Endothelial cell (in vitro differentiated cells): ENCODE measurements around the gene ARAF. TPM values are rescaled to one million over a fixed set of nuclear protein-coding genes. Genes with fewer than 3 reads are reported as not detected.

ENCODE experiments used
- DNase-seq: peaks from one replicate; pipeline ENCODE4 v3.0.0; 2021; ENCODE audit warnings: low spot score
- H3K27ac Mint-ChIP-seq: one replicate; pipeline ENCODE4 v1.8.0; 2021; ENCODE audit warnings: mixed read lengths, inconsistent platforms; ENCODE audit not compliant: unreplicated experiment
- H3K27me3 Mint-ChIP-seq: one replicate; pipeline ENCODE4 v1.8.0; 2021; ENCODE audit warnings: mild to moderate bottlenecking, moderate library complexity, mixed read lengths, inconsistent platforms; ENCODE audit not compliant: unreplicated experiment
- H3K36me3 Mint-ChIP-seq: one replicate; pipeline ENCODE4 v1.8.0; 2021; ENCODE audit warnings: mild to moderate bottlenecking, low read depth, mixed read lengths, inconsistent platforms; ENCODE audit not compliant: unreplicated experiment
- H3K4me1 Mint-ChIP-seq: one replicate; pipeline ENCODE4 v1.8.0; 2021; ENCODE audit warnings: mild to moderate bottlenecking, mixed read lengths, inconsistent platforms; ENCODE audit not compliant: unreplicated experiment
- H3K4me3 Mint-ChIP-seq: one replicate; pipeline ENCODE4 v1.8.0; 2021; ENCODE audit warnings: mild to moderate bottlenecking, mixed read lengths, inconsistent platforms; ENCODE audit not compliant: unreplicated experiment
- H3K9me3 Mint-ChIP-seq: one replicate; pipeline ENCODE4 v1.8.0; 2021; ENCODE audit warnings: mixed read lengths, inconsistent platforms; ENCODE audit not compliant: unreplicated experiment
- total RNA-seq: library from RNA; stranded (reverse); fragmentation: NEBNext Ultra II Directional; extraction: Animal tissue kit (Norgen Biotek cat#: 25700); gene quantifications from one replicate; pipeline ENCODE4 v1.2.1, GENCODE V29; 2021; ENCODE audit not compliant: unreplicated experiment
- TF ChIP-seq, protein P1 (sequence below): fragments of 200-600 bp; sonication (generic); IDR thresholded peaks from one replicate; pipeline ENCODE4 v1.5.0; 2021; ENCODE audit warnings: antibody characterized with exemption; ENCODE audit not compliant: unreplicated experiment

The ARAF gene
- total RNA-seq, 1 donor from 2014 or later = 49.4 TPM

DNA sequence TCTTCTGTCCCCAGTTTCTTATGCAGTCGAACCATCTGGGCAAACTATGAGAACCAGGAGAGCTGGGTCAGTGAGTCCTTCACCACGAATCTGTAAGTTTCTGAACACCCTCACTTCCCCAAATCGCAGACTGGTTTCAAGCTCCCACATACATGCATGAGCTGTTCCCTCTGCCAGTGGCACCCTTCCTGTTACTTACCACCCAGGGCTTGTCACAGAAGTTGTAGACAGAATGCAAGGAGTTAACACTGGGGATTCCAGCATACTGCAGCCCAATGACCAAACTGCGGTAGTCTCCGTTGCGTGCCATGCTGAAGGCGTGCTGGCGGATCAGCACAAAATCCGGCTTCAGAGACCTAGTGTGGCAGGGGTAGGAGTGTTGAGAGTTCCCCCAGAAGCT is 44.0 kb downstream of the ARAF start:
- Mint-ChIP-seq H3K27me3 (peaks cover 1% of the 10 kb centered on the region), H3K9me3 (no peaks in the 10 kb centered on the region), H3K27ac (no peak overlapping the region), H3K36me3 (no peaks in the 10 kb centered on the region), H3K4me3 (no peak overlapping the region), H3K4me1 (peaks cover 3% of the 10 kb centered on the region)
- DNase-seq = no peak
- TF ChIP-seq, protein P1, sequence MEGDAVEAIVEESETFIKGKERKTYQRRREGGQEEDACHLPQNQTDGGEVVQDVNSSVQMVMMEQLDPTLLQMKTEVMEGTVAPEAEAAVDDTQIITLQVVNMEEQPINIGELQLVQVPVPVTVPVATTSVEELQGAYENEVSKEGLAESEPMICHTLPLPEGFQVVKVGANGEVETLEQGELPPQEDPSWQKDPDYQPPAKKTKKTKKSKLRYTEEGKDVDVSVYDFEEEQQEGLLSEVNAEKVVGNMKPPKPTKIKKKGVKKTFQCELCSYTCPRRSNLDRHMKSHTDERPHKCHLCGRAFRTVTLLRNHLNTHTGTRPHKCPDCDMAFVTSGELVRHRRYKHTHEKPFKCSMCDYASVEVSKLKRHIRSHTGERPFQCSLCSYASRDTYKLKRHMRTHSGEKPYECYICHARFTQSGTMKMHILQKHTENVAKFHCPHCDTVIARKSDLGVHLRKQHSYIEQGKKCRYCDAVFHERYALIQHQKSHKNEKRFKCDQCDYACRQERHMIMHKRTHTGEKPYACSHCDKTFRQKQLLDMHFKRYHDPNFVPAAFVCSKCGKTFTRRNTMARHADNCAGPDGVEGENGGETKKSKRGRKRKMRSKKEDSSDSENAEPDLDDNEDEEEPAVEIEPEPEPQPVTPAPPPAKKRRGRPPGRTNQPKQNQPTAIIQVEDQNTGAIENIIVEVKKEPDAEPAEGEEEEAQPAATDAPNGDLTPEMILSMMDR = no peak

- TF ChIP-seq, protein P1 = no peak
- Mint-ChIP-seq H3K4me3 (no peak overlapping the region), H3K9me3 (no peaks in the 10 kb centered on the region), H3K4me1 (peaks cover 9% of the 10 kb centered on the region), H3K36me3 (no peaks in the 10 kb centered on the region), H3K27me3 (peaks cover 1% of the 10 kb centered on the region), H3K27ac (no peak overlapping the region)
- DNase-seq = no peak
These were observed 46.1 kb downstream of the ARAF start for GRCh38 chrX:47607091-47607490.

- TF ChIP-seq, protein P1 = no peak
- Mint-ChIP-seq H3K27ac (no peak overlapping the region), H3K9me3 (no peaks in the 10 kb centered on the region)
These were observed 47.3 kb downstream of the ARAF start for GRCh38 chrX:47608130-47608810.

GRCh38 chrX:47610511-47610910 is 49.5 kb downstream of the ARAF start:
- DNase-seq = no peak
- Mint-ChIP-seq H3K4me3 (no peak overlapping the region), H3K27me3 (peaks cover 3% of the 10 kb centered on the region), H3K27ac (peak overlapping the region; percentile 86), H3K9me3 (no peaks in the 10 kb centered on the region), H3K4me1 (peaks cover 9% of the 10 kb centered on the region), H3K36me3 (no peaks in the 10 kb centered on the region)
- TF ChIP-seq, protein P1 = no peak

More at GRCh38 chrX:47608130-47608810, 47.3 kb downstream of the ARAF start:
- peaks cover 3% of the 10 kb centered on the region for H3K27me3 Mint-ChIP-seq
- peaks cover 9% of the 10 kb centered on the region for H3K4me1 Mint-ChIP-seq
- H3K36me3 Mint-ChIP-seq = no peaks in the 10 kb centered on the region
- no peak for DNase-seq
- H3K4me3 Mint-ChIP-seq = no peak overlapping the region

GRCh38 chrX:47611489-47611888 is 50.5 kb downstream of the ARAF start:
- H3K27me3 Mint-ChIP-seq = peaks cover 2% of the 10 kb centered on the region

More at GRCh38 chrX:47611489-47611888, 50.5 kb downstream of the ARAF start:
- Mint-ChIP-seq H3K4me1 (peaks cover 9% of the 10 kb centered on the region), H3K4me3 (no peak overlapping the region), H3K9me3 (no peaks in the 10 kb centered on the region), H3K27ac (no peak overlapping the region), H3K36me3 (no peaks in the 10 kb centered on the region)
- DNase-seq = no peak
- TF ChIP-seq, protein P1 = no peak
